NCI-H1417 treated with DMSO at 0.1 percent for 48 hours (cell line): ENCODE data around the gene JMJD7.

Source experiments
- DNase-seq: peaks from one replicate; lab custom pipeline; 2025; lab: John Stamatoyannopoulos, UW

The JMJD7 gene

DNA sequence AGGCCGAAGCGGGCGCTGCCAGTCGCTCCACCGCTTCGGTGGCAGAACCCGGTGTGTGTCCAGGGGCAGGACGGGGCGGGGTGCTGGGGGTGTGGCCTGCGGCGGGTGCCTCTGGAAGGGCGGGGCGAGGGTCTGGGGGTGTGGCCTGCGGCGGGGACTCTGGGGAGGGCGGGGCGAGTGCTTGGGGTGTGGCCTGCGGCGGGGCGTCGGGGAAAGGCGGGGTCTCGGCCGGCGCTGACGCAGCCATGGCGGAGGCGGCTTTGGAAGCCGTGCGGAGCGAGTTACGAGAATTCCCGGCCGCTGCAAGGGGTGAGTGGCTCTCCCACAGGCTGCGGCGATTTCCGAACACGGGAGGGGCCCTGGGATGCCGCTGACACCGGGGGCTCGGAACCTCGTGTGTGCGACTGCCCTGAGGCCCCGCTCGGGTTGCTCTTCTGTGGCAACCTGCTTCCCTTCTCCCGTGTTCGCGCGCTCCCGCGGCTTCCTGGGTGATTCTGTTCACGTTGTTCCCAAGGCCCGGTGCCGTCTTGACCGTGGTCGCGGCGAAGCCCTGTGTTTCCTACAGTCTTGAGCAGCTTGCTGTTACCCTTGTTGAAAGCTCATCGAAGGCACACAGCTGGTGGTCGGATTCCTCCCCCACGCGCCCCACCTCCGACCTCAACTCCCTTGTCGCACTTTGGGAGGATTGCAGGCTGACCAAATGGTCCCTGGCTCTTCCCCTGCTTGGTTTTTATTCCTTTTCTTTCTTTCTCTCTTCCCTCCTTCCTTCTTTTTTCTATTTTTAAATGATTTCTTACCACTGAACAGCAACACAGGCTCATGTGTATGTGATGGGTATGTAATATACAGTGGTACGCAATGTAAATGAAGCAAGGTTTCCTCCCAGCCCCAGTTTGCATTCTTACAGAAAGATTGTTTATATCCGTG is at the start of gene JMJD7:
Gene JMJD7, plus strand, starts transcription at position 213 of the 927 bp plus-strand sequence. Its CDS starts 33 bp downstream, at position 246.
- DNase-seq = no peak

- DNase-seq = no peak
These were observed 49.4 kb upstream of the JMJD7 start for GRCh38 chr15:41778521-41778920.

GRCh38 chr15:41779662-41780157 is 48.2 kb upstream of the JMJD7 start:
- DNase-seq = no peak

GRCh38 chr15:41780266-41780665 is 47.6 kb upstream of the JMJD7 start:
- DNase-seq = no peak

DNA sequence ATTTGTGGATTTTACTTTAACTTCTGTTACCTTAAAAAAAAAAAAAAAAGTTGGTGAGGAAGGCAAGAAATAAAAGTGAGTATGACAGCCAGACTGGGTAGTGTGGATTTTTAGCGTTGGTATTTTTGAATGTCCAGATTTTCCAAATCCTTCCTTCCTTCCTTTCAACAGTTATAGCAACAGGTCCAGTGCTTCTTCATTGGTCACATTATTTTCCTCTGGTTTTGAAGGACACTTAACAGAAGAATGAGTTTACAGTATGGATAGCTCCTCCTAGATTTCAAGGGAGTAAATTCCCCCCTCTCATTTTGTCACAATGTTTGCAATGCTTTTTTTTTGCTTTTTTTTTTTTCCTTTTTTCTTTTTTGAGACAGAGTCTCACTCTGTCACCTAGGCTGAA is 47.2 kb upstream of the JMJD7 start:
- no peak for DNase-seq

DNA sequence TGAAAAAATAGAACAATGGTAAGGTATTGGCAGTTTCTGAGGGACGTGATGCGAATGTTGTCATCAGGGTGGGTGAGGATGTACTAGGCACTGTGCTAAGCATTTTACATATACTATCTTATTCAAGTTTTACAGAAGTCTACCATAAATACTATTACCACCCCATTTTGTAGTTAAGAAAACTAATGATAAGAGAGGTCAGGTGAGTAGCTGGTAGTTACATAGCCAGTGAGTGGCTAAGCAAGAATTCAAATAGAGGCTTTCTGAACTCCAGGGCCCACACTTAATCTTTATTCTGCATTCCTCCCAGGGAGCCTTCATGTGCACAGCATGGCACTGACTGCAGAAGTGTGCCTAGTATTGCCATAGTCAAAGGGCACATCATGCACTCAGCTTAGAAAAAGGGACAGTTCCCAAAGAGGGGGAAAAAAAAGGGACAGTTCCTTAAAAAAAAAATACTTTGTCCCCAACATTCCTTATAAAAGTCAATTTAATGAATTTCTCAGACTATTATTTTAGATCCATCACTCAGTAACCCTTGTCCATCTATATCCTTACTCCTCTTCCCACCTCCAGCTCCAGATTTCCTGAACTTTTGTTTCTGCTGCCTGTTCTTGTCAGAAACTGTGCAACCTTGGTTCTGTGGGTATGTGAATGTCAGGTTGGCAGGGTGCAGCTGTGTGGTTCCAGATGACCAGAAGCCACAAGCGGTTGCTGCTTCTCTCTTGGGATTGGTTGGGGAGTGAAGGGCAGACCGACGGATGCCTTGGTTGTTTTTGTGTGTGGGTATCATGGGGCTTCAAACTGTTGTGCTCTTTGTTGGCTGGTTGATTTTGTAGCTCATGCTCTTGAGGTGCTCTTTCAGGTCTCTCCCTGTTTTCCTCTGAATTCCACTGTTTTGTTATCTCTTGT is 45.3 kb upstream of the JMJD7 start:
- DNase-seq = no peak

- DNase-seq = no peak
These were observed 44.6 kb upstream of the JMJD7 start for GRCh38 chr15:41783296-41783695.

- DNase-seq = no peak
These were observed 39.6 kb upstream of the JMJD7 start for GRCh38 chr15:41788262-41788661.

DNA sequence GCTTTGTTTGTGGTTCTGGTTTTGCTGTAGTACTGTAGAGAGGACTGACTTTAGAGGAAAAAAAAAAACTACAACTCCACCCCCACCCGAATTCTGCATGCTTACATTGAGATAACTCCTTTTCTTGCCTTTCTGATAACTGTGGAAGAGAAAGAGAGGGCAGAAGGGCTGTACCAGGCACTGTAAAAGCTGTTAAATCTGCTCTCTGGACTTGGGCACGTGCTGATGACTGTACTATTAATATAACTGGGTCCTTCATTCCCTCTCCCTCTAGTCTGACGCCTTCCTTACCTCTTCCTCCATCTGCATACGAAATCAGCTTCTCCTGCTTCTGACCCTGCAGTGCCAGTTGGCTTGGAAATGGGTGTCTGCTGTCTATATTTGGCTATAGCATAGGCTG is 38.7 kb upstream of the JMJD7 start:
- no peak for DNase-seq

DNA sequence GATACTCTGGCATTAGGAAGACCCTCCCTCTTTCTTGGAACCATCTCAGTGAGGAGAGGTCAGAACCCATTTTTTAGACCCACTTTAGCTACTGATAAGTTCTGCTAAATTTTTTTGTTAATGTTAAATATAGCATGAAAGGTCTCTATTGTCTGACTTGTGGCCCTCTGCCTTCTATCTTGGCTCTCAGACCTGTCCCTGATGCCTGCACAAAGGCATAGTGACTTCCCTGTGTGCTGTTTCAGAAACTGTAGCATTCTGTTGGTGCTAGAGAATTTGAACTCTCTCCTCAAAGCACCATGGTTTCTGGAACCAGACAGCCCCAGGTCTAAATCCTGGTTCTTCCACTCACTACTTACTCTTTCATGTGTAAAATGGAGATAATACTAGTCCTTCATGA is 38.2 kb upstream of the JMJD7 start:
- no peak for DNase-seq

GRCh38 chr15:41790169-41790568 is 37.7 kb upstream of the JMJD7 start:
- DNase-seq = no peak

GRCh38 chr15:41790756-41791546 is 36.9 kb upstream of the JMJD7 start:
- no peak for DNase-seq

- no peak for DNase-seq
These were observed 36.4 kb upstream of the JMJD7 start for GRCh38 chr15:41791547-41791937.

DNA sequence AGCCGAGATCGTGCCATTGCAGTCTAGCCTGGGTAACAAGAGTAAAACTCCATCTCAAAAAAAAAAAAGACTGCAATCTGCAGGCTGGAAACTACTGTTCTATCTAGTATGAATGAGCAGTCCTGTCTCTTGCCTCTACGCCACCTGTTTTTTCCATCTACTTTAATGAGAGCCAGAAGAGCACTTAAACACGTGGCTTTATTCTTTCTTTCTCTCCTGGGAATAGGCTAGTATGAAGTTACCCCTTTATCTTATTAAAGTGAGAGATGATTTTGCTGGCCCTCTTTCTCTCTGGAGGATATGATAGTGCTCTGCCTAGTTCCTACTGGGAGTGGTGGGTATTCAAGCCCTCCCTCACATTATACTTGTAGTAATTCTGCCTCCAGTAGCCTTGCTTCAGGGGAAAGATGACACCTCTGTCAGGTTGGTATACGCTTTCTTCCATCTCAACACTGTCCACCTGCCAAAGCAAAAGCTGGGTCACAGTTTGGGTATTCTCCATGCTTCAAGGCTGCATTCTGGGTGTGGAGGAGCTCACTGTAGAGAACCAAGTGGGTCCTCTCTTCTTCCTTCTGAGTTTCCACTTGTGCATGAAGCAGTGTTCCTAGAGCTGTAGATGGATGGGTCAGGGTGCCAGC is 35.8 kb upstream of the JMJD7 start:
- no peak for DNase-seq

GRCh38 chr15:41794081-41794480 is 33.8 kb upstream of the JMJD7 start:
- no peak for DNase-seq

- no peak for DNase-seq
These were observed 31.7 kb upstream of the JMJD7 start for GRCh38 chr15:41795996-41796856.

GRCh38 chr15:41797201-41797944 is 30.5 kb upstream of the JMJD7 start:
- DNase-seq = no peak

- no peak for DNase-seq
These were observed 29.0 kb upstream of the JMJD7 start for GRCh38 chr15:41798607-41799487.

- DNase-seq = no peak
These were observed 28.4 kb upstream of the JMJD7 start for GRCh38 chr15:41799488-41799805.
